HCT116 (cell line): ENCODE data around the gene BST1. TPM values are rescaled to one million over a fixed set of nuclear protein-coding genes. Genes with fewer than 3 reads are reported as not detected.

Source experiments
- ATAC-seq: fragments of 200-7000 bp; cut with Tn5 transposase; 2 replicates; pipeline ENCODE4 v1.9.1; 2020; ENCODE audit warnings: mild to moderate bottlenecking, moderate library complexity
- BruUV-seq: library from RNA; stranded (reverse); fragments of 400-500 nt; replicated peaks from 2 replicates; lab custom pipeline; 2021; lab: Mats Ljungman, UMichigan
- CTCF ChIA-PET: fragments of 300-600 bp; sonication (Branson Sonifier 250); formaldehyde crosslinking; loops from one replicate; lab custom pipeline; 2021; ENCODE audit warnings: antibody characterized with exemption; lab: Charles Lee
- POLR2A ChIA-PET: fragments of 300-600, 350-600 bp; sonication (Branson Sonifier 250); formaldehyde crosslinking; loops from one replicate; lab custom pipeline; 2021; ENCODE audit warnings: antibody characterized with exemption; lab: Charles Lee
- RAD21 ChIA-PET, 2 experiments: fragments of 300-600 bp; sonication (Branson Sonifier 250); formaldehyde crosslinking; loops; one replicate each; lab custom pipeline; 2023; ENCODE audit warnings: low total read pairs in 2 of 2; ENCODE audit not compliant: uncharacterized antibody in 2 of 2, unreplicated experiment in 2 of 2, low non-redundant PET in 1 of 2; lab: Charles Lee
- DNase-seq: peaks from one replicate; pipeline ENCODE4 v3.0.0-alpha.2; 2010; ENCODE audit warnings: low read depth, low spot score
- H2AFZ ChIP-seq: fragments of 200-600 bp; shearing (Covaris generic), sonication (generic); 2 replicates; pipeline ENCODE4 v1.6.1; 2017; ENCODE audit warnings: low read depth, mixed run types, mixed read lengths, antibody characterized with exemption, low read length; ENCODE audit not compliant: poor library complexity, severe bottlenecking
- H3K27ac ChIP-seq: 2 replicates; pipeline ENCODE4 v1.5.1; 2012; ENCODE audit warnings: low read depth, low read length
- H3K27me3 ChIP-seq: fragments of 200-600 bp; sonication (generic); 2 replicates; pipeline ENCODE4 v1.6.1; 2016; ENCODE audit warnings: mixed run types, low read length, mixed read lengths; ENCODE audit not compliant: insufficient read depth
- H3K36me3 ChIP-seq, 2 experiments: fragments of 200-500 bp in 1 of 2; fragments of 200-600 bp in 1 of 2; sonication (Bioruptor generic) in 1 of 2; sonication (generic) in 1 of 2; 2 replicates each; pipeline versions ENCODE4 v1.5.1 to v1.6.1; 2014 to 2016; ENCODE audit warnings: low read length in 2 of 2, inconsistent platforms in 1 of 2, mixed read lengths in 1 of 2, mixed run types in 1 of 2; ENCODE audit not compliant: insufficient read depth in 2 of 2, control insufficient read depth in 1 of 2
- H3K4me1 ChIP-seq, 2 experiments: fragments of 200-600 bp in 1 of 2; sonication (generic) in 1 of 2; 2 replicates each; pipeline versions ENCODE4 v1.5.1 to v1.6.1; 2012 to 2017; ENCODE audit warnings: low read length in 2 of 2, inconsistent platforms in 1 of 2, mild to moderate bottlenecking in 1 of 2, mixed read lengths in 1 of 2, mixed run types in 1 of 2, moderate library complexity in 1 of 2; ENCODE audit not compliant: insufficient read depth in 2 of 2, control insufficient read depth in 1 of 2
- H3K4me2 ChIP-seq: fragments of 200-600 bp; sonication (generic); 2 replicates; pipeline ENCODE4 v1.6.1; 2017; ENCODE audit warnings: mixed run types, low read length, mixed read lengths
- H3K4me3 ChIP-seq, 2 experiments: fragments of 200-600 bp in 1 of 2; sonication (generic) in 1 of 2; replicated peaks in 1 of 2; 2 replicates each; pipeline ENCODE4 v1.5.1; 2011 to 2016; ENCODE audit warnings: low read length in 2 of 2, control low read depth in 1 of 2, low read depth in 1 of 2, mild to moderate bottlenecking in 1 of 2, mixed read lengths in 1 of 2, mixed run types in 1 of 2
- H3K79me2 ChIP-seq: fragments of 200-600 bp; sonication (generic); 2 replicates; pipeline ENCODE4 v1.6.1; 2017; ENCODE audit warnings: mild to moderate bottlenecking, mixed run types, low read length, moderate library complexity, mixed read lengths; ENCODE audit not compliant: insufficient read depth
- H3K9ac ChIP-seq: fragments of 200-600 bp; sonication (generic); 2 replicates; pipeline ENCODE4 v1.6.1; 2016; ENCODE audit warnings: low read length, mixed read lengths
- H3K9me2 ChIP-seq: fragments of 200-600 bp; sonication (generic), shearing (Covaris generic); 2 replicates; pipeline ENCODE4 v1.6.1; 2017; ENCODE audit warnings: mixed run types, mild to moderate bottlenecking, moderate library complexity; ENCODE audit not compliant: insufficient read depth
- H3K9me3 ChIP-seq, 2 experiments: fragments of 200-500 bp in 1 of 2; fragments of 200-600 bp in 1 of 2; sonication (Bioruptor generic) in 1 of 2; sonication (generic) in 1 of 2; 2 replicates each; pipeline ENCODE4 v1.6.1; 2014 to 2017; ENCODE audit warnings: low read length in 2 of 2, mixed read lengths in 2 of 2, inconsistent platforms in 1 of 2, low read depth in 1 of 2, mild to moderate bottlenecking in 1 of 2, mixed run types in 1 of 2, moderate library complexity in 1 of 2; ENCODE audit not compliant: control insufficient read depth in 1 of 2, insufficient read depth in 1 of 2
- H4K20me1 ChIP-seq: fragments of 200-600 bp; sonication (generic), shearing (Covaris generic); 2 replicates; pipeline ENCODE4 v1.6.1; 2017; ENCODE audit warnings: mixed run types, mild to moderate bottlenecking, moderate library complexity; ENCODE audit not compliant: insufficient read depth
- CBX3 ChIP-seq: IDR thresholded peaks from 2 replicates; pipeline ENCODE4 v1.6.1; 2012; ENCODE audit warnings: low read depth
- CEBPB ChIP-seq: IDR thresholded peaks from 2 replicates; pipeline ENCODE4 v1.6.1; 2012; ENCODE audit warnings: low read depth
- EGR1 ChIP-seq: IDR thresholded peaks from 2 replicates; pipeline ENCODE4 v1.6.1; 2012; ENCODE audit warnings: low read depth
- ELF1 ChIP-seq: IDR thresholded peaks from 2 replicates; pipeline ENCODE4 v1.6.1; 2012; ENCODE audit warnings: low read depth, borderline replicate concordance
- EZH2 ChIP-seq: fragments of 200-600 bp; sonication (generic); IDR thresholded peaks from 2 replicates; pipeline ENCODE4 v1.6.1; 2017; ENCODE audit warnings: antibody characterized with exemption, mixed run types
- EZH2phosphoT487 ChIP-seq: fragments of 200-600 bp; IDR thresholded peaks from 2 replicates; pipeline ENCODE4 v1.6.1; 2018; ENCODE audit warnings: antibody characterized with exemption, borderline replicate concordance
- FOSL1 ChIP-seq: IDR thresholded peaks from 2 replicates; pipeline ENCODE4 v1.6.1; 2012; ENCODE audit warnings: low read depth
- POLR2A ChIP-seq: IDR thresholded peaks from 2 replicates; pipeline ENCODE4 v1.7.0; 2011; ENCODE audit warnings: borderline replicate concordance; ENCODE audit not compliant: insufficient read depth, insufficient read length; ENCODE audit errors: extremely low read depth
- POLR2AphosphoS5 ChIP-seq: IDR thresholded peaks from 2 replicates; pipeline ENCODE4 v1.6.1; 2011; ENCODE audit warnings: mild to moderate bottlenecking, low read depth, low read length, moderate library complexity
- RAD21 ChIP-seq: IDR thresholded peaks from 2 replicates; pipeline ENCODE4 v1.6.1; 2012; ENCODE audit warnings: low read depth, mild to moderate bottlenecking
- SIN3A ChIP-seq: IDR thresholded peaks from 2 replicates; pipeline ENCODE4 v1.6.1; 2012; ENCODE audit warnings: low read depth
- SP1 ChIP-seq: IDR thresholded peaks from 2 replicates; pipeline ENCODE4 v1.6.1; 2012; ENCODE audit warnings: low read depth
- SRF ChIP-seq: IDR thresholded peaks from 2 replicates; pipeline ENCODE4 v1.6.1; 2012; ENCODE audit warnings: low read depth
- TCF7L2 ChIP-seq: IDR thresholded peaks from 2 replicates; pipeline ENCODE4 v1.7.0; 2011; ENCODE audit warnings: borderline replicate concordance, inconsistent platforms; ENCODE audit not compliant: insufficient read depth, insufficient read length; ENCODE audit errors: extremely low read depth
- YY1 ChIP-seq: IDR thresholded peaks from 2 replicates; pipeline ENCODE4 v1.6.1; 2011; ENCODE audit warnings: low read length, low read depth, moderate library complexity, mild to moderate bottlenecking; ENCODE audit not compliant: insufficient replicate concordance; ENCODE audit errors: extremely low read depth
- ZFX ChIP-seq: fragments of 450-650 bp; IDR thresholded peaks from 2 replicates; pipeline ENCODE4 v1.6.1; 2017
- ZNF274 ChIP-seq: fragments of 200-500 bp; sonication (Bioruptor generic); IDR thresholded peaks from 2 replicates; pipeline ENCODE4 v1.6.1; 2014; ENCODE audit warnings: mild to moderate bottlenecking, low read depth, low read length, inconsistent platforms
- intact Hi-C: fragments of 100-400 bp; cut with micrococcal nuclease; formaldehyde crosslinking; loops from 2 replicates; pipeline ENCODE4 v1.10.0; 2022
- total RNA-seq: library from RNA; stranded (reverse); gene quantifications from one replicate; pipeline ENCODE4 v1.2.1, GENCODE V29; 2021; ENCODE audit not compliant: unreplicated experiment
- TF ChIP-seq, protein P1 (sequence below): IDR thresholded peaks from 2 replicates; pipeline ENCODE4 v1.6.1; 2011; ENCODE audit warnings: mild to moderate bottlenecking, low read length, moderate library complexity; ENCODE audit not compliant: insufficient replicate concordance; ENCODE audit errors: extremely low read depth
- TF ChIP-seq, protein P2 (sequence below): IDR thresholded peaks from 2 replicates; pipeline ENCODE4 v1.6.1; 2012

The BST1 gene
- total RNA-seq, 1 experiment from 2014 or later: 0.44 TPM

- BruUV-seq: no TSS peak
- ChIA-PET CTCF (no interaction called here), RAD21 (no interaction called here), POLR2A (no interaction called here)
- Histone ChIP-seq H3K9me3 (no peaks in the 10 kb centered on the region), H3K36me3 (no peaks in the 10 kb centered on the region), H3K27ac (no peak overlapping the region; the same call in 1 of the 2 replicates), H3K9me2 (no peaks in the 10 kb centered on the region), H3K9ac (no peak overlapping the region), H3K4me2 (no peak overlapping the region; the same call in 1 of the 2 replicates), H3K79me2 (peaks cover 96% of the 10 kb centered on the region), H2AFZ (no peak overlapping the region), H4K20me1 (no peaks in the 10 kb centered on the region), H3K27me3 (no peaks in the 10 kb centered on the region), H3K4me3 (no peak overlapping the region), H3K4me1 (peaks cover 22 to 45% of the 10 kb centered on the region in 2 experiments)
- ATAC-seq (no peak), DNase-seq (no peak)
- intact Hi-C loops: no loop called here
- TF ChIP-seq RAD21: no peak
- no peak for TF ChIP-seq SIN3A
These were observed 26.0 kb upstream of the BST1 start for GRCh38 chr4:15676899-15677298.

GRCh38 chr4:15677507-15677988, 25.3 kb upstream of the BST1 start:
- Histone ChIP-seq H2AFZ (no peak overlapping the region), H3K36me3 (no peaks in the 10 kb centered on the region), H3K4me2 (peak overlapping the region; percentile 74), H4K20me1 (no peaks in the 10 kb centered on the region), H3K9me3 (no peaks in the 10 kb centered on the region), H3K27ac (peak overlapping the region; percentile 48; the same call in 1 of the 2 replicates), H3K27me3 (no peaks in the 10 kb centered on the region), H3K4me3 (peak overlapping the region in 1 of 2 experiments; percentile 11; a peak in 1 of 4 replicates), H3K4me1 (peaks cover 22 to 47% of the 10 kb centered on the region in 2 experiments), H3K79me2 (peaks cover 96% of the 10 kb centered on the region), H3K9me2 (no peaks in the 10 kb centered on the region), H3K9ac (peak overlapping the region; percentile 29; the same call in 1 of the 2 replicates)
- ChIA-PET POLR2A (no interaction called here), CTCF (no interaction called here), RAD21 (no interaction called here)
- DNase-seq: peak; percentile 82
- intact Hi-C loops: no loop called here
- peak; percentile 28 for ATAC-seq
- no TSS peak for BruUV-seq
- TF ChIP-seq, protein P1, sequence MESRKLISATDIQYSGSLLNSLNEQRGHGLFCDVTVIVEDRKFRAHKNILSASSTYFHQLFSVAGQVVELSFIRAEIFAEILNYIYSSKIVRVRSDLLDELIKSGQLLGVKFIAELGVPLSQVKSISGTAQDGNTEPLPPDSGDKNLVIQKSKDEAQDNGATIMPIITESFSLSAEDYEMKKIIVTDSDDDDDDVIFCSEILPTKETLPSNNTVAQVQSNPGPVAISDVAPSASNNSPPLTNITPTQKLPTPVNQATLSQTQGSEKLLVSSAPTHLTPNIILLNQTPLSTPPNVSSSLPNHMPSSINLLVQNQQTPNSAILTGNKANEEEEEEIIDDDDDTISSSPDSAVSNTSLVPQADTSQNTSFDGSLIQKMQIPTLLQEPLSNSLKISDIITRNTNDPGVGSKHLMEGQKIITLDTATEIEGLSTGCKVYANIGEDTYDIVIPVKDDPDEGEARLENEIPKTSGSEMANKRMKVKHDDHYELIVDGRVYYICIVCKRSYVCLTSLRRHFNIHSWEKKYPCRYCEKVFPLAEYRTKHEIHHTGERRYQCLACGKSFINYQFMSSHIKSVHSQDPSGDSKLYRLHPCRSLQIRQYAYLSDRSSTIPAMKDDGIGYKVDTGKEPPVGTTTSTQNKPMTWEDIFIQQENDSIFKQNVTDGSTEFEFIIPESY: no peak
- TF ChIP-seq ZFX (no peak), ELF1 (no peak), FOSL1 (peak; percentile 49; the same call in 1 of the 2 replicates), RAD21 (no peak), CBX3 (no peak), TCF7L2 (no peak), ZNF274 (no peak), SIN3A (no peak), SRF (peak; percentile 100), YY1 (peak; percentile 77), SP1 (0 out of 2 replicates have a peak, but pooled peaks have one; percentile 16), EGR1 (no peak), EZH2phosphoT487 (no peak), CEBPB (no peak; the same call in 1 of the 2 replicates), POLR2AphosphoS5 (peak; percentile 50; the same call in 1 of the 2 replicates), POLR2A (no peak), EZH2 (no peak)
- TF ChIP-seq, protein P2, sequence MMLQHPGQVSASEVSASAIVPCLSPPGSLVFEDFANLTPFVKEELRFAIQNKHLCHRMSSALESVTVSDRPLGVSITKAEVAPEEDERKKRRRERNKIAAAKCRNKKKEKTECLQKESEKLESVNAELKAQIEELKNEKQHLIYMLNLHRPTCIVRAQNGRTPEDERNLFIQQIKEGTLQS: no peak
